DOHH2 (cell line): Measurements from ENCODE around the gene ATP11A.

Experiments used
- H3F3A ChIP-seq: fragments of 200-600 bp; sonication (generic), shearing (Covaris generic); 2 replicates; pipeline ENCODE4 v1.6.0; 2016; ENCODE audit warnings: antibody characterized with exemption, mild to moderate bottlenecking; ENCODE audit not compliant: control insufficient read depth, insufficient read depth
- H3K27ac ChIP-seq: fragments of 200-600 bp; sonication (generic); 2 replicates; pipeline ENCODE4 v1.5.1; 2014; ENCODE audit warnings: low read depth, mild to moderate bottlenecking, low read length, moderate library complexity
- H3K27me3 ChIP-seq: fragments of 200-600 bp; sonication (generic); 2 replicates; pipeline ENCODE4 v1.6.1; 2014; ENCODE audit warnings: mild to moderate bottlenecking, low read length, mixed read lengths; ENCODE audit not compliant: control insufficient read depth
- H3K36me3 ChIP-seq: fragments of 200-600 bp; sonication (generic); 2 replicates; pipeline ENCODE4 v1.6.1; 2014; ENCODE audit warnings: mild to moderate bottlenecking, low read length, moderate library complexity, mixed read lengths; ENCODE audit not compliant: control insufficient read depth
- H3K4me1 ChIP-seq: fragments of 200-600 bp; sonication (generic); 2 replicates; pipeline ENCODE4 v1.6.1; 2014; ENCODE audit warnings: mild to moderate bottlenecking, low read length, mixed read lengths; ENCODE audit not compliant: control insufficient read depth
- H3K4me2 ChIP-seq: fragments of 200-600 bp; sonication (generic); 2 replicates; pipeline ENCODE4 v1.6.0; 2014; ENCODE audit warnings: mild to moderate bottlenecking, low read length, moderate library complexity
- H3K4me3 ChIP-seq: fragments of 200-600 bp; sonication (generic); 2 replicates; pipeline ENCODE4 v1.5.1; 2014; ENCODE audit warnings: mild to moderate bottlenecking, low read length, mixed read lengths
- H3K79me2 ChIP-seq: fragments of 200-600 bp; sonication (generic); 2 replicates; pipeline ENCODE4 v1.6.1; 2014; ENCODE audit warnings: mild to moderate bottlenecking, low read length, mixed read lengths; ENCODE audit not compliant: control insufficient read depth
- H3K9me2 ChIP-seq: fragments of 200-600 bp; sonication (generic); replicated peaks from 2 replicates; pipeline ENCODE4 v1.6.1; 2014; ENCODE audit warnings: mild to moderate bottlenecking, low read length, mixed read lengths; ENCODE audit not compliant: control insufficient read depth
- H3K9me3 ChIP-seq: fragments of 200-600 bp; sonication (generic); 2 replicates; pipeline ENCODE4 v1.6.1; 2014; ENCODE audit warnings: antibody characterized with exemption, low read length, mixed read lengths; ENCODE audit not compliant: control insufficient read depth, insufficient read depth
- H4K20me1 ChIP-seq: fragments of 200-600 bp; sonication (generic); 2 replicates; pipeline ENCODE4 v1.6.0; 2014; ENCODE audit warnings: low read depth, mild to moderate bottlenecking, antibody characterized with exemption, low read length, moderate library complexity; ENCODE audit not compliant: control insufficient read depth, insufficient read depth
- CTCF ChIP-seq: fragments of 200-600 bp; sonication (generic); IDR thresholded peaks from one replicate; pipeline ENCODE4 v1.5.1; 2014; ENCODE audit warnings: antibody characterized with exemption, mild to moderate bottlenecking, low read depth, low read length; ENCODE audit not compliant: poor library complexity, severe bottlenecking
- EZH2phosphoT487 ChIP-seq: fragments of 200-600 bp; sonication (generic); IDR thresholded peaks from 2 replicates; pipeline ENCODE4 v1.6.1; 2017; ENCODE audit warnings: borderline replicate concordance, mild to moderate bottlenecking, antibody characterized with exemption, low read length, moderate library complexity, mixed read lengths

Gene ATP11A

GRCh38 chr13:112690283-112690929 is 568 bp downstream of the ATP11A start:
- H3K36me3 ChIP-seq: 0 out of 2 replicates have a peak, but pooled peaks cover 4% of the 10 kb centered on the region
- H3F3A ChIP-seq: peaks cover 7% of the 10 kb centered on the region; the same call in 1 of the 2 replicates
- peak overlapping the region; percentile 79 for H3K4me2 ChIP-seq
- TF ChIP-seq EZH2phosphoT487 (no peak), CTCF (no peak)
- peaks cover 21% of the 10 kb centered on the region for H4K20me1 ChIP-seq
- peak overlapping the region; percentile 74 for H3K4me3 ChIP-seq
- peak overlapping the region; percentile 34 for H3K27ac ChIP-seq
- no peaks in the 10 kb centered on the region for H3K9me2 ChIP-seq
- H3K27me3 ChIP-seq: no peaks in the 10 kb centered on the region
- no peaks in the 10 kb centered on the region for H3K9me3 ChIP-seq
- peaks cover 48% of the 10 kb centered on the region for H3K79me2 ChIP-seq
- H3K4me1 ChIP-seq: peaks cover 44% of the 10 kb centered on the region

GRCh38 chr13:112692104-112692503 is 2.3 kb downstream of the ATP11A start:
- Histone ChIP-seq H3F3A (peaks cover 7% of the 10 kb centered on the region; the same call in 1 of the 2 replicates), H3K9me2 (no peaks in the 10 kb centered on the region), H3K27me3 (no peaks in the 10 kb centered on the region), H3K79me2 (peaks cover 65% of the 10 kb centered on the region), H3K4me2 (peak overlapping the region; percentile 79), H3K9me3 (no peaks in the 10 kb centered on the region), H3K4me3 (peak overlapping the region; percentile 74), H3K27ac (no peak overlapping the region), H3K36me3 (0 out of 2 replicates have a peak, but pooled peaks cover 4% of the 10 kb centered on the region), H4K20me1 (peaks cover 21% of the 10 kb centered on the region), H3K4me1 (peaks cover 44% of the 10 kb centered on the region)
- TF ChIP-seq EZH2phosphoT487 (no peak), CTCF (no peak)

- Histone ChIP-seq H3K27me3 (no peaks in the 10 kb centered on the region), H4K20me1 (peaks cover 21% of the 10 kb centered on the region), H3K4me3 (peak overlapping the region; percentile 74), H3K4me1 (peaks cover 44% of the 10 kb centered on the region), H3K79me2 (peaks cover 66% of the 10 kb centered on the region), H3F3A (peaks cover 7% of the 10 kb centered on the region; the same call in 1 of the 2 replicates), H3K27ac (no peak overlapping the region), H3K4me2 (peak overlapping the region; percentile 79), H3K9me3 (no peaks in the 10 kb centered on the region), H3K9me2 (no peaks in the 10 kb centered on the region), H3K36me3 (0 out of 2 replicates have a peak, but pooled peaks cover 4% of the 10 kb centered on the region)
- TF ChIP-seq EZH2phosphoT487: no peak
Measured at GRCh38 chr13:112692586-112692985, 2.7 kb downstream of the ATP11A start.

- TF ChIP-seq CTCF: no peak
- no peak for TF ChIP-seq EZH2phosphoT487
- Histone ChIP-seq H4K20me1 (peaks cover 21% of the 10 kb centered on the region), H3K4me3 (peak overlapping the region; percentile 74), H3F3A (peaks cover 5% of the 10 kb centered on the region; the same call in 1 of the 2 replicates), H3K36me3 (0 out of 2 replicates have a peak, but pooled peaks cover 4% of the 10 kb centered on the region), H3K9me3 (no peaks in the 10 kb centered on the region), H3K4me1 (peaks cover 37% of the 10 kb centered on the region), H3K4me2 (peak overlapping the region; percentile 79), H3K27me3 (no peaks in the 10 kb centered on the region), H3K27ac (peak overlapping the region; percentile 16; the same call in 1 of the 2 replicates), H3K79me2 (peaks cover 77% of the 10 kb centered on the region), H3K9me2 (no peaks in the 10 kb centered on the region)
Measured at GRCh38 chr13:112693831-112694497, 4.1 kb downstream of the ATP11A start.
